ENCODE data around the gene ZNF770. TPM values are rescaled to one million over a fixed set of nuclear protein-coding genes. Genes with fewer than 3 reads are reported as not detected.

Gene ZNF770
- polyA plus RNA-seq, 2 of the 4 experiments (the other 2 are of a cell fraction): 24.9 to 46.2 TPM

DNA sequence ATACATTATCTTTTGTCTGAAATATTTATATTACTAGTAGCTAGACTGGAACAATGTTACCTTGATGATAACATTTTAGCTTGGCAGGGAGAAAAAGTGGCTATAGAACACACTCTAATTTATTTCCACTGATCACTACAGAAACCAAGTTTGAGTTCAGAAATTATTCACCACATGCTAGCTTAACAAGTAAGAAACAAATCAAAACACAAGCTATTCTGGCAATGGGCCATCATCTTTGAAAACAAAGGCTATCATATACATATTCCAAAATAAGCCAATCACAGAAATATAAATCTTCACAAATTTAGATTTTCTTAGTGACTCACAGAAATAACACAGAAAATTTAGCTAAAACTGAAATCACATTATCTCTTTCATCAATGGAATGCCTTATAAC is 35.6 kb downstream of the ZNF770 start:
- H3K4me3 ChIP-seq: no peak overlapping the region
- no peak for TF ChIP-seq ZNF302 (CRISPR knock-in tag; IDR thresholded peaks at IDR 0.05)
- TF ChIP-seq HOXB5 (CRISPR knock-in tag; IDR thresholded peaks at IDR 0.05): no peak
- no peak for TF ChIP-seq JUN (IDR thresholded peaks at IDR 0.05)
- TF ChIP-seq, protein P1, sequence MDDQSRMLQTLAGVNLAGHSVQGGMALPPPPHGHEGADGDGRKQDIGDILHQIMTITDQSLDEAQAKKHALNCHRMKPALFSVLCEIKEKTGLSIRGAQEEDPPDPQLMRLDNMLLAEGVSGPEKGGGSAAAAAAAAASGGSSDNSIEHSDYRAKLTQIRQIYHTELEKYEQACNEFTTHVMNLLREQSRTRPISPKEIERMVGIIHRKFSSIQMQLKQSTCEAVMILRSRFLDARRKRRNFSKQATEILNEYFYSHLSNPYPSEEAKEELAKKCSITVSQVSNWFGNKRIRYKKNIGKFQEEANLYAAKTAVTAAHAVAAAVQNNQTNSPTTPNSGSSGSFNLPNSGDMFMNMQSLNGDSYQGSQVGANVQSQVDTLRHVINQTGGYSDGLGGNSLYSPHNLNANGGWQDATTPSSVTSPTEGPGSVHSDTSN (IDR thresholded peaks at IDR 0.05): no peak
- TF ChIP-seq ZFP36 (IDR thresholded peaks at IDR 0.05; ENCODE audit: borderline replicate concordance, partially characterized antibody): no peak
- no peak for TF ChIP-seq MYC (IDR thresholded peaks at IDR 0.05; ENCODE audit: borderline replicate concordance, low read length)
- TF ChIP-seq SREBF2 (IDR thresholded peaks at IDR 0.05): no peak
- TF ChIP-seq NFE2L2 (conservative IDR thresholded peaks at IDR 0.05; ENCODE audit: low read length): no peak
- TF ChIP-seq HDAC2 (IDR thresholded peaks at IDR 0.05): no peak
- TF ChIP-seq, protein P2, sequence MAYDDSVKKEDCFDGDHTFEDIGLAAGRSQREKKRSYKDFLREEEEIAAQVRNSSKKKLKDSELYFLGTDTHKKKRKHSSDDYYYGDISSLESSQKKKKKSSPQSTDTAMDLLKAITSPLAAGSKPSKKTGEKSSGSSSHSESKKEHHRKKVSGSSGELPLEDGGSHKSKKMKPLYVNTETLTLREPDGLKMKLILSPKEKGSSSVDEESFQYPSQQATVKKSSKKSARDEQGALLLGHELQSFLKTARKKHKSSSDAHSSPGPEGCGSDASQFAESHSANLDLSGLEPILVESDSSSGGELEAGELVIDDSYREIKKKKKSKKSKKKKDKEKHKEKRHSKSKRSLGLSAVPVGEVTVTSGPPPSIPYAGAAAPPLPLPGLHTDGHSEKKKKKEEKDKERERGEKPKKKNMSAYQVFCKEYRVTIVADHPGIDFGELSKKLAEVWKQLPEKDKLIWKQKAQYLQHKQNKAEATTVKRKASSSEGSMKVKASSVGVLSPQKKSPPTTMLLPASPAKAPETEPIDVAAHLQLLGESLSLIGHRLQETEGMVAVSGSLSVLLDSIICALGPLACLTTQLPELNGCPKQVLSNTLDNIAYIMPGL (CRISPR knock-in tag; IDR thresholded peaks at IDR 0.05; ENCODE audit: borderline replicate concordance): no peak
- TF ChIP-seq BHLHE40 (IDR thresholded peaks at IDR 0.05; ENCODE audit: low read depth, low read length): no peak
- no peak for TF ChIP-seq ZSCAN20 (CRISPR knock-in tag; IDR thresholded peaks at IDR 0.05)
- TF ChIP-seq TFCP2L1 (CRISPR knock-in tag; IDR thresholded peaks at IDR 0.05): no peak
- no peak for TF ChIP-seq RFX5 (IDR thresholded peaks at IDR 0.05)
- TF ChIP-seq HOXB13 (CRISPR knock-in tag; IDR thresholded peaks at IDR 0.05; ENCODE audit: low read depth): no peak
- TF ChIP-seq CEBPB (IDR thresholded peaks at IDR 0.05): no peak
- TF ChIP-seq, protein P3, sequence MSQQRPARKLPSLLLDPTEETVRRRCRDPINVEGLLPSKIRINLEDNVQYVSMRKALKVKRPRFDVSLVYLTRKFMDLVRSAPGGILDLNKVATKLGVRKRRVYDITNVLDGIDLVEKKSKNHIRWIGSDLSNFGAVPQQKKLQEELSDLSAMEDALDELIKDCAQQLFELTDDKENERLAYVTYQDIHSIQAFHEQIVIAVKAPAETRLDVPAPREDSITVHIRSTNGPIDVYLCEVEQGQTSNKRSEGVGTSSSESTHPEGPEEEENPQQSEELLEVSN (IDR thresholded peaks at IDR 0.05; ENCODE audit: borderline replicate concordance, low read depth): no peak
- no peak for TF ChIP-seq POLR2AphosphoS2 (conservative IDR thresholded peaks at IDR 0.05; ENCODE audit: low read length)
- TF ChIP-seq ESRRA (IDR thresholded peaks at IDR 0.05; ENCODE audit: borderline replicate concordance, low read length): no peak
- no peak for TF ChIP-seq HOXA7 (CRISPR knock-in tag; IDR thresholded peaks at IDR 0.05)
- no peak overlapping the region for H3K4me2 ChIP-seq
- CTCF ChIA-PET: interaction anchor here (1.5 kb wide), 1 partner anchor 18 kb away, joined by 6 read pairs; the partner anchor contains the start of gene AQR
- H3K9me3 ChIP-seq: no peaks in the 10 kb centered on the region
- no peak for ATAC-seq
- DNase-seq (ENCODE audit: low read depth in 1 of 2, low spot score in 1 of 2): no peak
- H3K4me1 ChIP-seq: no peaks in the 10 kb centered on the region
- H3K27ac ChIP-seq: no peak overlapping the region
- POLR2A ChIA-PET: interaction anchor here (1.0 to 2.0 kb wide), 2 partner anchors 17 to 36 kb away, joined by 3 to 9 read pairs; partner anchors contain the start of genes AQR and ZNF770
- no peak for FAIRE-seq

DNA sequence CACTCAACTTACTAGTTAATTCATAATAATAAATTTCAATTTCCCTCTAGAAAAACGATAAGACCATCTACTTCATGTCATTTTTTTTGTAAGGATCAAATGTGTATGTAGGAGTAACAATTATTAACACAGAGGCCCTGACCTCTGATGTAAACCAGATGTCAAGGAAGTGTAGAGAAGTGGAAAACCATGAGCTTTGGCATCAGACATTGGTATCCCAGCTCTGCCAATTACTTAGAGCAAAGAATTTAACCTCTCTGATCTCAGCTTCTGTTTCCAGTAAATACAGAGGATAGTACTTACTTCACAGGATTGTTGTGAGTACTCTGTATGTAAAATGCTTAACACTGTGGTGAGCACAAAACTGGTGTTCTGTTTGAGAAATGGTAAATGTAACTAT is 36.1 kb downstream of the ZNF770 start:
- no peaks in the 10 kb centered on the region for H3K9me3 ChIP-seq
- no peak for TF ChIP-seq CBX8 (IDR thresholded peaks at IDR 0.05)
- TF ChIP-seq HOXB13 (CRISPR knock-in tag; IDR thresholded peaks at IDR 0.05; ENCODE audit: low read depth): no peak
- no peak for TF ChIP-seq POLR2AphosphoS2 (conservative IDR thresholded peaks at IDR 0.05; ENCODE audit: low read length)
- TF ChIP-seq SMC3 (IDR thresholded peaks at IDR 0.05): no peak
- TF ChIP-seq, protein P4, sequence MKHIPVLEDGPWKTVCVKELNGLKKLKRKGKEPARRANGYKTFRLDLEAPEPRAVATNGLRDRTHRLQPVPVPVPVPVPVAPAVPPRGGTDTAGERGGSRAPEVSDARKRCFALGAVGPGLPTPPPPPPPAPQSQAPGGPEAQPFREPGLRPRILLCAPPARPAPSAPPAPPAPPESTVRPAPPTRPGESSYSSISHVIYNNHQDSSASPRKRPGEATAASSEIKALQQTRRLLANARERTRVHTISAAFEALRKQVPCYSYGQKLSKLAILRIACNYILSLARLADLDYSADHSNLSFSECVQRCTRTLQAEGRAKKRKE (CRISPR knock-in tag; IDR thresholded peaks at IDR 0.05; ENCODE audit: low read depth): no peak
- no peak for TF ChIP-seq CHD4 (IDR thresholded peaks at IDR 0.05; ENCODE audit: borderline replicate concordance)
- TF ChIP-seq, protein P5, sequence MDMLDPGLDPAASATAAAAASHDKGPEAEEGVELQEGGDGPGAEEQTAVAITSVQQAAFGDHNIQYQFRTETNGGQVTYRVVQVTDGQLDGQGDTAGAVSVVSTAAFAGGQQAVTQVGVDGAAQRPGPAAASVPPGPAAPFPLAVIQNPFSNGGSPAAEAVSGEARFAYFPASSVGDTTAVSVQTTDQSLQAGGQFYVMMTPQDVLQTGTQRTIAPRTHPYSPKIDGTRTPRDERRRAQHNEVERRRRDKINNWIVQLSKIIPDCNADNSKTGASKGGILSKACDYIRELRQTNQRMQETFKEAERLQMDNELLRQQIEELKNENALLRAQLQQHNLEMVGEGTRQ (IDR thresholded peaks at IDR 0.05): no peak
- TF ChIP-seq PHF8 (IDR thresholded peaks at IDR 0.05; ENCODE audit: borderline replicate concordance, low read depth): no peak
- CTCF ChIA-PET: interaction anchor here (1.5 kb wide), 1 partner anchor 18 kb away, joined by 6 read pairs; the partner anchor contains the start of gene AQR
- no peak for ATAC-seq
- H3K4me2 ChIP-seq: no peak overlapping the region
- 68% methylated on average over 1 of the region's 1 CpG for WGBS (ENCODE audit: missing lambda C conversion rate)
- H3K4me3 ChIP-seq: no peak overlapping the region
- no peak for DNase-seq (ENCODE audit: low read depth in 1 of 2, low spot score in 1 of 2)
- FAIRE-seq: no peak
- POLR2A ChIA-PET: interaction anchor here (1.0 to 2.0 kb wide), 2 partner anchors 17 to 36 kb away, joined by 3 to 9 read pairs; partner anchors contain the start of genes AQR and ZNF770
- H3K4me1 ChIP-seq: no peaks in the 10 kb centered on the region
- no peak overlapping the region for H3K27ac ChIP-seq
